Tibial artery (tissue), 4 donors: Measurements from ENCODE around the gene ART3.

Experiments used
- DNase-seq, 2 donors: peaks; one replicate each; pipeline ENCODE4 v3.0.0-alpha.2; 2019
- H3K27ac ChIP-seq, 2 donors: fragments of 200-600 bp; sonication (generic) in 1 of 2; 1 replicate in 1 of 2; 2 replicates in 1 of 2; pipeline ENCODE4 v1.5.1; 2018 to 2019; ENCODE audit warnings: mild to moderate bottlenecking in 1 of 2
- H3K27me3 ChIP-seq, 2 donors: fragments of 200-600 bp; sonication (generic) in 1 of 2; one replicate each; pipeline versions ENCODE4 v1.5.1 to v1.6.0; 2016 to 2019
- H3K36me3 ChIP-seq, 3 donors: fragments of 200-600 bp; sonication (generic) in 2 of 3; one replicate each; pipeline ENCODE4 v1.5.1; 2016 to 2019; ENCODE audit warnings: mild to moderate bottlenecking in 2 of 3
- H3K4me1 ChIP-seq, 4 donors: fragments of 200-600 bp; sonication (generic) in 2 of 4; 1 replicate in 3 of 4; 2 replicates in 1 of 4; pipeline ENCODE4 v1.5.1; 2016 to 2019
- H3K4me3 ChIP-seq, 2 donors: fragments of 200-600 bp; sonication (generic) in 1 of 2; 1 replicate in 1 of 2; 2 replicates in 1 of 2; pipeline ENCODE4 v1.5.1; 2018 to 2019; ENCODE audit warnings: mild to moderate bottlenecking in 2 of 2
- H3K9me3 ChIP-seq, 3 donors: fragments of 200-600 bp; sonication (generic) in 1 of 3; one replicate each; pipeline ENCODE4 v1.5.1; 2016 to 2019
- intact Hi-C: fragments of 100-400 bp; cut with DNase I; formaldehyde crosslinking; loops from one replicate; pipeline ENCODE4 v1.15.0; 2023; ENCODE audit warnings: low total_unique reads
- TF ChIP-seq, protein P1 (sequence below), 2 experiments: fragments of 200-600 bp in 1 of 2; fragments of 450-650 bp in 1 of 2; IDR thresholded peaks; one replicate each; pipeline ENCODE4 v1.5.1; 2017 to 2019; ENCODE audit warnings: antibody characterized with exemption in 2 of 2, mild to moderate bottlenecking in 1 of 2, moderate library complexity in 1 of 2

ART3 gene

DNA sequence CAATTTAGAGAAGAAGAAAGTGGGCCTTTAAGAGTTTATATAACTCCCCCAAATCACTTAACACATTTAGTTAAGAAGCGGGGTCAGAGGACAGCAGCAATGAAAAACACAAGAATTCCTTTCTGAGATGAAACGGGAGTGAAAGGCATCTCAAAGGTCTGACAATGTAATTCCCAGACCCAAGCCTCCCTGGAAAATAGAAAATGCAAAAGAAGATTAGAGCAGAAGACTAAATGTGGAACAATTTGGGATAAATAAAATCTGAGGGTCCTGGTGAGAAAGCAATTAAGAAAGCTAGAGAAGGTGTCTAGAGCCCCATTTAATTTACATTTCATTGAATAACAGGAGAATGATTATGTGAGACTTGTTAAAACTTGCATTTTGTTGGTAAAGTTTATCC, 19.1 kb upstream of the ART3 start:
- intact Hi-C loops: no loop called here
- Histone ChIP-seq H3K27ac (no peak overlapping the region), H3K27me3 (peaks cover 0 to 17% of the 10 kb centered on the region in 2 donors), H3K4me3 (no peak overlapping the region), H3K9me3 (no peaks in the 10 kb centered on the region), H3K36me3 (no peaks in the 10 kb centered on the region), H3K4me1 (no peaks in the 10 kb centered on the region)
- TF ChIP-seq, protein P1, sequence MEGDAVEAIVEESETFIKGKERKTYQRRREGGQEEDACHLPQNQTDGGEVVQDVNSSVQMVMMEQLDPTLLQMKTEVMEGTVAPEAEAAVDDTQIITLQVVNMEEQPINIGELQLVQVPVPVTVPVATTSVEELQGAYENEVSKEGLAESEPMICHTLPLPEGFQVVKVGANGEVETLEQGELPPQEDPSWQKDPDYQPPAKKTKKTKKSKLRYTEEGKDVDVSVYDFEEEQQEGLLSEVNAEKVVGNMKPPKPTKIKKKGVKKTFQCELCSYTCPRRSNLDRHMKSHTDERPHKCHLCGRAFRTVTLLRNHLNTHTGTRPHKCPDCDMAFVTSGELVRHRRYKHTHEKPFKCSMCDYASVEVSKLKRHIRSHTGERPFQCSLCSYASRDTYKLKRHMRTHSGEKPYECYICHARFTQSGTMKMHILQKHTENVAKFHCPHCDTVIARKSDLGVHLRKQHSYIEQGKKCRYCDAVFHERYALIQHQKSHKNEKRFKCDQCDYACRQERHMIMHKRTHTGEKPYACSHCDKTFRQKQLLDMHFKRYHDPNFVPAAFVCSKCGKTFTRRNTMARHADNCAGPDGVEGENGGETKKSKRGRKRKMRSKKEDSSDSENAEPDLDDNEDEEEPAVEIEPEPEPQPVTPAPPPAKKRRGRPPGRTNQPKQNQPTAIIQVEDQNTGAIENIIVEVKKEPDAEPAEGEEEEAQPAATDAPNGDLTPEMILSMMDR (IDR thresholded peaks at IDR 0.05): no peak
- DNase-seq: no peak

DNA sequence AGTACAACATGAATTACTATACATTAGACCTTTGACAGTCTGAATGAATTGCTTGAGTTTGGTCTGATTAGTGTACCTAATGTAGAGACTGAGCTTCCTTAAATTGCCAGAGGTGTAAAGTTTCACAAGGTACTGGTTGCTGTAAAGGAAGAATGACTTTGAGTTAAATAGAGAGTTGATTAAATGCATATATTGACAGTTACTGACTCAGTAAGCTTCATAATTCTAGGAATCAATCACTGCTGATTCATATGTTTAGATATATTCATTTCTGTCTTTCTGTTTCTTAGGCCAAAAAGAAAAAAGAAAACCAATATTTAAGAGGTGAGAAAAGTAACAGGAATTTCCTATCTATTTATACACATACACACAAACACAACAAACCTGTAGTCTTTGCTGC, 16.2 kb upstream of the ART3 start:
- no peak overlapping the region for H3K4me3 ChIP-seq
- no peaks in the 10 kb centered on the region for H3K36me3 ChIP-seq
- H3K9me3 ChIP-seq: no peaks in the 10 kb centered on the region
- TF ChIP-seq, protein P1 (IDR thresholded peaks at IDR 0.05): no peak
- DNase-seq: no peak
- intact Hi-C loops: no loop called here
- H3K27me3 ChIP-seq: peaks cover 0 to 17% of the 10 kb centered on the region in 2 donors
- H3K27ac ChIP-seq: no peak overlapping the region
- no peaks in the 10 kb centered on the region for H3K4me1 ChIP-seq

DNA sequence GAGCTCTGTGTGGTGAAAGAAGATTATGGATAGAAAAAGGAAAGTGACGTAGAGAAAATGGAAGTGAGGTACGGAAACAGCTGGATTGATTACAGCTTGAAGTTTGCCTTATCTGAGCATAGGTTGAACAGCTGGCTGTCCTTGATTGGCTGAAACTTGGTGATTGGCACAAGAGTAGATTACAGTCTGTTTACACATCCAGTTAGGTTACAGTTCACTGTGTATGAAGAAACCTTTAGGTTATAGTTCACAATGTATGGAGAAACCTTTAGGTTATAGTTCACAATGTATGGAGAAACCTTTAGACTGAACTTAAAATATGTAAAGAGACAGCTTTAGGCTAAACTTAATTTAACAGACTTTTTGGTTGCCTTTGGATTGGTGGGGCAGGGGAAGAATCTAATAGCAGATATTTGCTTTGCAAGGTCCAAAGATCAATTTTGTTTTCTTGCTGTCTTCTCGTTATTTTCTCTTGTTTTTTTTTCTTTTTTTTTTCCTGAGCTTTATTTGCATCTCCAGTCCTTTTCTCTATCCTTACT, 15.6 kb upstream of the ART3 start:
- no peaks in the 10 kb centered on the region for H3K9me3 ChIP-seq
- intact Hi-C loops: no loop called here
- H3K4me1 ChIP-seq: no peaks in the 10 kb centered on the region
- H3K27me3 ChIP-seq: peaks cover 0 to 17% of the 10 kb centered on the region in 2 donors
- TF ChIP-seq, protein P1 (IDR thresholded peaks at IDR 0.05): no peak
- DNase-seq: no peak
- no peak overlapping the region for H3K4me3 ChIP-seq
- H3K36me3 ChIP-seq: no peaks in the 10 kb centered on the region
- no peak overlapping the region for H3K27ac ChIP-seq

DNA sequence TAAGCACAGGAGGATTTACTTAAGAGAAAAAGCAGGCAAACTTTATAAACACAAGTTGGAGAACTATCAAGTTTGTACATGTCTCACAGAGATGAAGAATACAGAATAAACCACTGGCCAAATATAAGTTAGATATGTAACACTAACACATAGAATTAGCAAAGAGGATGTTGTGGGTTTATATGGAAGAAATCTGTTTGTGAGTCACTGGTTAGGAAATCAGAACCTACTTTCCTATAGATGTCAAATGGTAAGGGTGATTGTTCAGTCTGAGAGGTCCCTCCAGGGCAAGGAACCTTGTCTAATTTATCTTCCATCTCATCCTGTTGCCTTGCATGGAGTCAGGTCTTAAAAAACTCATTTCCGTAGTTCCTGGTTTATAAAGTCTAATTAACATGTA, 14.8 kb upstream of the ART3 start:
- Histone ChIP-seq H3K9me3 (no peaks in the 10 kb centered on the region), H3K4me1 (no peaks in the 10 kb centered on the region), H3K27ac (no peak overlapping the region), H3K4me3 (no peak overlapping the region), H3K36me3 (no peaks in the 10 kb centered on the region), H3K27me3 (peaks cover 0 to 13% of the 10 kb centered on the region in 2 donors)
- TF ChIP-seq, protein P1 (IDR thresholded peaks at IDR 0.05): no peak
- intact Hi-C loops: no loop called here
- no peak for DNase-seq

DNA sequence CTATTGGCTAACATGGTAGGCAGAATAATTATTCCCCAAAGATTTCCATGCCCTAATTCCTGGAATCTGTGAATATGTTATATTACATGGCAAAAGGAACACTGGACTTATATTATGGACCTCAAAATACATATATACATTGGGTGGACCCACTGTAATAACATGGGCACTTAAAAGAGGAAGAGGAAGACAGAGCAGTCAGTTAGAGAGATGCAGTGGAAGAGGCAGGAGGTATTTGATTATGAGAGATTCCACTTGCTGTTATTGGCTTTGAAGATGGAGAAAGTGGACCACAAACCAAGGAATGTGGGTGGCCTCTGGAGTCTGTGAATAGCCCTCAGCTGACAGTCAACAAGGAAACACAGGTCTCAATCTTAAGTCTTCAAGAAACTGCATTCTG, 14.0 kb upstream of the ART3 start:
- Histone ChIP-seq H3K4me3 (no peak overlapping the region), H3K27me3 (peaks cover 0 to 9% of the 10 kb centered on the region in 2 donors), H3K9me3 (no peaks in the 10 kb centered on the region), H3K36me3 (no peaks in the 10 kb centered on the region), H3K4me1 (no peaks in the 10 kb centered on the region), H3K27ac (no peak overlapping the region)
- no peak for DNase-seq
- intact Hi-C loops: no loop called here
- TF ChIP-seq, protein P1 (IDR thresholded peaks at IDR 0.05): no peak

DNA sequence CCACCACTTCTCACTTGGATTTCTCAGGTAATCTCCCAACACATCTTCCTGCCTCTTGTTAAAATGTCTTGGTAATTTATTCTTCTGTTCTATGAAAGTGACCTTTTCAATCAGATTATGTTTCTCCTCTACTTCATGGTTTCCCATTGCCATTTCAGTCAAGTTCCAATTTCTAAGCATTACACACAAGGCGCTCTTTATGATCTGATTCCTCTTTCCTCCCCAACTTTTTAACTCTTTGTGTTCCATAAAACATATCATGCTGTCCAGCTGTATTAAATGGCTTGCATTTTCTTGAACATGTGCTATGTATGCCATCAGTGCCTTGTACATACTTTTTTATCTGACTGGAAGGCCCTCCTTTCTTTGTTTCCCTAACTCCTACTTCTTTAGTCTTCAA, 13.1 kb upstream of the ART3 start:
- DNase-seq: no peak
- TF ChIP-seq, protein P1 (IDR thresholded peaks at IDR 0.05): no peak
- intact Hi-C loops: no loop called here

More for the DNA sequence above, 13.1 kb upstream of the ART3 start:
- no peak overlapping the region for H3K27ac ChIP-seq
- no peaks in the 10 kb centered on the region for H3K36me3 ChIP-seq
- H3K4me3 ChIP-seq: no peak overlapping the region
- no peaks in the 10 kb centered on the region for H3K4me1 ChIP-seq
- no peaks in the 10 kb centered on the region for H3K9me3 ChIP-seq
- peaks cover 0 to 2% of the 10 kb centered on the region in 2 donors for H3K27me3 ChIP-seq
